ENCODE measurements around the gene ZNF689.
A peak's percentile ranks its signal among the peaks of the same experiment; 100 is the strongest.
"Not testable (repeated sequence)": the region's sequence is repeated elsewhere in the genome, so short reads cannot be mapped to it uniquely, and the experiment has no call there.

The ZNF689 gene

GRCh38 chr16:30636599-30636998, 26.4 kb upstream of the ZNF689 start:
- no peak for DNase-seq (ENCODE audit: low spot score)

- DNase-seq (ENCODE audit: low spot score), result no peak
Measured at GRCh38 chr16:30633526-30633925, 23.3 kb upstream of the ZNF689 start.

DNA sequence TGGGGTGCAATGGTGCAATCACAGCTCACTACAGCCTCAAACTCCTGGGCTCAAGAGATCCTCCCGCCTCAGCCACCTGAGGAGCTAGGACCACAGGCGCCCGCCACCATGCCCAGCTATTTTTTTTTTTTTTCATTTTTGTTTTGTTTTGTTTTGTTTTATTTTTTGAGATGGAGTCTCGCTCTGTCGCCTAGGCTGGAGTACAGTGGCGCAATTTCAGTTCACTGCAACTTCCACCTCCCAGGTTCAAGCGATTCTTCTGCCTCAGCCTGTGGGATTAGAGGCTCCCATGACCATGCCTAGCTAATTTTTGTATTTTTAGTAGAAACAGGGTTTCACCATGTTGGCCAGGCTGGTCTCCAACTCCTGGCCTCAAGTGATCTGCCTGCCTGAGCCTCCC, 22.3 kb upstream of the ZNF689 start:
- not testable (repeated sequence) for DNase-seq (ENCODE audit: low spot score)

- peak; percentile 76 for DNase-seq (ENCODE audit: low spot score)
Measured at GRCh38 chr16:30628628-30629540, 18.7 kb upstream of the ZNF689 start.

GRCh38 chr16:30626236-30626635, 16.0 kb upstream of the ZNF689 start:
- no peak for DNase-seq (ENCODE audit: low spot score)

GRCh38 chr16:30623536-30624283, 13.5 kb upstream of the ZNF689 start:
- DNase-seq (ENCODE audit: low spot score), result no peak

DNA sequence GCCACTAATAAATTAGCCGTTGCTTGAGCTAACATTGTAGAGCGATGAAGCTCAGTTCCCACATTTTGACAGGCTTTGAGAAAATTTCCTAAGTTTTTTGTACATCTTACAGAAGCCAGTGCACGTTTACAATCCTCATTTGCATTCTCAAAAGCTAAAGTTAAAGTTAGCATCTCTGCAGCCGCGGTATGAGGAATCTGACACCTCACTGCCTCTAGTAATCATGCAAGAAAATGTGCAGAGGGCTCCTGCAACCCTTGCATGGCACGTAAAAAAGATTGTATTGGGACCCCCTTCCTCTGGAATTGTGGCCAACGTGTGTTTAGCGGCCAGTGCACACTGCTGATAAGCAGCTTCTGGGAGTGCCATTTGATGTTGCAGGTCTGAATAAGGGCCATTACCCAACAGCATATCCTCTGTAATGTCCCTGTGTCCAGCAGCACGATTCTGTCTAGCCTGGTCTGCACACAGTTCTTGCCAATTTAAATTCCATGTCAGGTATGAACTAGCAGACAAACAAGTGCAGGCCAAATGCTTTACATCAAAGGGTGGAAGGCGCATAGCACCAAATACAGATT, 12.4 kb upstream of the ZNF689 start:
- no peak for DNase-seq (ENCODE audit: low spot score)

DNA sequence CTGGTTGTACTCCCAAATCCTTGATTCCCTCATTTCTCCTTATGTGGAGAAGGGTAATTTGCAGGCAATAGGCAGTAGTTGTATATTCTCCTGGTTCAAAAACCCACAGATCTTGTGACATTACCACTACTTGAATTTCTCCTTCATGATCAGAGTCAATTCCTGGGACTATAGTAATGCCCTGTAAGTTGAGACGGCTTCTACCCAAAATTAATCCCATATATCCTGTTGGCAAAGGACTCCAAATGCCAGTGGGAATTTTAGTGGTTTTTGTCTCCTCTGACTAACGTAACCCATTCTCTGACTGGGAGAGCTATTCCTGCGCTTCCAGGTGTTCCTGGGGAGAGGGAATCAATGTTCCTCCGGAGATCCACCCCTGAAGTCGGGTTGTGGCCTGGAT, 11.6 kb upstream of the ZNF689 start:
- peak; percentile 56 for DNase-seq (ENCODE audit: low spot score)

- DNase-seq (ENCODE audit: low spot score), result no peak
Measured at GRCh38 chr16:30620169-30620568, 10.0 kb upstream of the ZNF689 start.

GRCh38 chr16:30619638-30620037, 9.4 kb upstream of the ZNF689 start:
- no peak for DNase-seq (ENCODE audit: low spot score)

DNA sequence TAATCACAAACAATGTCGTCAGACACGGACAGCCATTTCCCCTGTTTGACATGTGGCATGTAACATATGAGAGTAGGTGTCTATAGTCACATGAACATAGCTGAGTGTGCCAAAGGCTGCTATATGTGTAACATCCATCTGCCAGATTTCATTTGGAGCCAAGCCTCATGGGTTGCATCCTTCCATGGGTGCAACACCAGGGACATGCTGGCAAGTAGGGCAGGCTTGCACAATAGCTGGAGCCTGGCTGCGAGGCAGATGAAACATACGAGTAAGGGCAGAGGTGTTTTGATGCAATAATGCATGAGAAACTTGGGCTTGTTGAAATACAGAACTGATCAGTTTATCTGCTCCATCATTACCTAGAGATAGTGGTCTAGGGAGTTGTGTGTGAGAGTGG, 9.0 kb upstream of the ZNF689 start:
- DNase-seq (ENCODE audit: low spot score), result no peak

GRCh38 chr16:30615358-30616091, 5.3 kb upstream of the ZNF689 start:
- DNase-seq (ENCODE audit: low spot score), result peak; percentile 13

DNA sequence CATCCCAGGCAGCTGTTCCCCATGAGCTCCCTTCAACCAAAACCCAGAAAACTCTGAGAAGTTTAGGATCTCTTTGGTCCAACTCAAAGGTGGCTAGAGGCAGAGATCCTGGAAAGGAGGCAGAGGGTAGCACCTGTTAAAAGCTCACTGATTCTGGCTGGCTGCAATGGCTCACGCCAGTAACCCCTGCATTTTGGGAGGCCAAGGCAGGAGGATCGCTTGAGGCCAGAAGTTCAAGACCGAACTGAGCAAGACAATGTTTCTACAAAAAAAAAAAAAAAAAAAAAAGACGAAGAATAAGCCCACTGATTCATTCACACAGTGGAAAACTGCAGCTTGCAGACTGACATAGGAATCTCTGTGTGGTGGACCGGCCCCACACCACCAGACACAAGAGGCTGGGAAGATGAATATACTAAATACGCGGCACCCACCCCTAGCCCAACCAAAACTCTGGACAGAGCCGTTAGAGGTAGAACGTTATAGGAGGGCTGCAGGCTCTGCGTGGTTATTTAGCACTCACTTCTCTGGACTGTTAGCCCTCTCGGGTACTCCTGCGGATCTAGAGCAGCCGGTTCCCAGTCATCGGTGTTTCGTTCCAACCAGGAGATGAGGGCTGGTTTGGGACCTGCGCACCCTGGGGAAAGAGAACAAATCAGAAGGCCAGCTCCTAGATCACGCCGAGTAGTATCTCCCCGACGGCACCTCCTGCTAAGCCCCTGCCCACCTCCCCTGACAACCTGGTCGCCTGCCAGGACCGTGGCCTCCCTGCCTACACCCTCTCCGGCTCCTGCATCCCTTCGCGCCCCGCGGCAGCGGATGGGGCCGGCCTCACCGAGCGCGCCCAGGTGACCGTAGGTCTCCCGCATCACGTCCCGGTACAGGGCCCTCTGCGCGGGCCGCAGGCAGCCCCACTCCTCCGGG, 925 bp downstream of the ZNF689 start:
- DNase-seq (ENCODE audit: low spot score), result peak; percentile 58

DNA sequence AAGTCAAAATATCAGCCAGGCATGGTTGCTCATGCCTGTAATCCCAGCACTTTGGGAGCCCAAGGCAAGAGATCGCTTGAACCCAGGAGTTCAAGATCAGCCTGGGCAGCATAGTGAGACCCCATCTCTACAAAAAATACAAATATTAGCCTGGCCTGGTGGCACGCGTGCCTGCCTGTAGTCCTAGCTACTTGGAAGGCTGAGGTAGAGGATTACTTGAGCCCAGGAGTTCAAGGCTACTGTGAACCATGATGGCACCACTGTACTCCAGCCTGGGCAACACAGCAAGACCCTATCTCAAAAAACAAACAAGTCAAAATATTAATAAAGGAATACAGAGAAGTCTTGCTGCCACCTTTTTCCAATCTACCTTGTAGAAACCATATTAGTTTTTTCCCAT, 4.2 kb downstream of the ZNF689 start:
- DNase-seq (ENCODE audit: low spot score), result no peak

DNA sequence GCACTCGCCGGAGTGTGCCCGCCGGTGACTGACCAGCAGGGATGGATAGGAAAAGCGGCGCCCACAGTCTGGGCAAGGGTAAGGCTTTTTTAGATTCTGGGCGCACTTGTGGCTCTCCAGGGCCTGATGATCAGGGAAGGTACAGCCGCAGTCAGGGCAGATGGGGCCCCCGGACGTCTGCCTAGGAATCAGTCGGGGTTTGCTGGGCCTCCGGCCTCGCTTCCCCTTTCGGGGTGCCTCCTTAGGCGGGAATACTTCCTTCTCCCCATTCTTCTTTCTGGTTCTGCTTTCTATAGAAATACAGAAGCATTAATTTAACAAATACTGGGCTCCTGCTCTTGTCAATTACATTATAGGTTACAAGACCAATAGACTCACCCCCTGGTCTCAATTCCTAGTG, 5.0 kb downstream of the ZNF689 start:
- DNase-seq (ENCODE audit: low spot score), result no peak

- DNase-seq (ENCODE audit: low spot score), result no peak
Measured at GRCh38 chr16:30604316-30604947, 5.8 kb downstream of the ZNF689 start.

GRCh38 chr16:30603945-30604315, 6.3 kb downstream of the ZNF689 start:
- DNase-seq (ENCODE audit: low spot score), result no peak

- DNase-seq (ENCODE audit: low spot score), result peak; percentile 29
Measured at GRCh38 chr16:30602616-30603277, 7.4 kb downstream of the ZNF689 start.

- no peak for DNase-seq (ENCODE audit: low spot score)
Measured at GRCh38 chr16:30601966-30602365, 8.2 kb downstream of the ZNF689 start.

DNA sequence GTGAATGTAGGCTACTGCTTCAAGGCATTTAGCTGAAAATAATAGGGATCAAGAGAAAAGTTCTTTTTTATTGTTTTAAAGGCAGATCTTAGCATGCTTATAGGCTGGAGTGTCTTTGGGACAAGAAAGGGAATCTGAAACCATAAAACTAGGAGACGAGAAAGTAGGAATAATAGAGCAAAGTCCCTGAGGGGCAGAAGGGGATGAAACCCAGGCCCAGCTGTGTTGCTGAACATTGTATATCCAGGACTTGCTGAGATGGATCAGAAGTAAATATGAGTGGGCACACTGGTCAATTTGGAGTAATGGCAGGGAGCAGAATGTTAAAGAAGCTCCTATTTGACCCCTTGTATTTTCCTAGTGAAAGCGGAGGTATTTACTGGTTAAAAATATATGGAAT, 9.3 kb downstream of the ZNF689 start:
- no peak for DNase-seq (ENCODE audit: low spot score)

Measured in AG08395 (cell line).